GM23338 (cell line): Measurements from ENCODE around the gene MED17. TPM values are rescaled to one million over a fixed set of nuclear protein-coding genes. Genes with fewer than 3 reads are reported as not detected.

Experiments used
- ATAC-seq: fragments of 200-7000 bp; cut with Tn5 transposase; 3 replicates; pipeline ENCODE4 v1.9.1; 2020
- DNase-seq: peaks from one replicate; pipeline ENCODE4 v3.0.0-alpha.2; 2015; ENCODE audit warnings: low spot score
- H2AFZ ChIP-seq: fragments of 200-600 bp; sonication (generic); 2 replicates; pipeline ENCODE4 v1.8.0; 2016; ENCODE audit warnings: antibody characterized with exemption, mild to moderate bottlenecking, moderate library complexity
- H3F3A ChIP-seq: fragments of 200-600 bp; sonication (generic); replicated peaks from 2 replicates; pipeline ENCODE4 v1.8.0; 2017; ENCODE audit warnings: antibody characterized with exemption, mixed run types, low read depth
- H3K27ac ChIP-seq: fragments of 200-600 bp; sonication (generic); 2 replicates; pipeline ENCODE4 v1.6.1; 2016; ENCODE audit warnings: low read depth
- H3K27me3 ChIP-seq: fragments of 200-600 bp; sonication (generic); 2 replicates; pipeline ENCODE4 v1.8.0; 2016; ENCODE audit warnings: mild to moderate bottlenecking, mixed run types, moderate library complexity; ENCODE audit not compliant: insufficient read depth
- H3K36me3 ChIP-seq: fragments of 200-600 bp; sonication (generic); 2 replicates; pipeline ENCODE4 v1.8.0; 2016; ENCODE audit warnings: mild to moderate bottlenecking; ENCODE audit not compliant: insufficient read depth
- H3K4me1 ChIP-seq: fragments of 200-600 bp; sonication (generic); 2 replicates; pipeline ENCODE4 v1.8.0; 2016; ENCODE audit warnings: mild to moderate bottlenecking, moderate library complexity; ENCODE audit not compliant: insufficient read depth
- H3K4me2 ChIP-seq: fragments of 200-600 bp; sonication (generic); 2 replicates; pipeline ENCODE4 v1.7.1; 2017; ENCODE audit warnings: mixed run types
- H3K4me3 ChIP-seq: fragments of 200-600 bp; sonication (generic); 2 replicates; pipeline ENCODE4 v1.6.1; 2016; ENCODE audit warnings: mixed run types
- H3K79me2 ChIP-seq: fragments of 200-600 bp; sonication (generic); replicated peaks from 2 replicates; pipeline ENCODE4 v1.8.0; 2017; ENCODE audit warnings: mild to moderate bottlenecking; ENCODE audit not compliant: insufficient read depth
- H3K9me2 ChIP-seq: fragments of 200-600 bp; sonication (generic); 2 replicates; pipeline ENCODE4 v1.8.0; 2017; ENCODE audit not compliant: insufficient read depth
- H4K20me1 ChIP-seq: fragments of 200-600 bp; sonication (generic); replicated peaks from 2 replicates; pipeline ENCODE4 v1.8.0; 2017; ENCODE audit warnings: mild to moderate bottlenecking; ENCODE audit not compliant: insufficient read depth
- H3K27ac Mint-ChIP-seq: 2 replicates; pipeline ENCODE4 v1.8.0; 2020; ENCODE audit warnings: inconsistent platforms, mild to moderate bottlenecking, moderate library complexity, mixed read lengths
- H3K27me3 Mint-ChIP-seq: 3 replicates; pipeline ENCODE4 v1.8.0; 2022; ENCODE audit warnings: low read depth, mild to moderate bottlenecking, moderate library complexity, mixed read lengths, inconsistent platforms; ENCODE audit not compliant: insufficient read depth, poor library complexity
- H3K36me3 Mint-ChIP-seq: 3 replicates; pipeline ENCODE4 v1.8.0; 2021; ENCODE audit warnings: low read depth, mild to moderate bottlenecking, inconsistent platforms, moderate library complexity, mixed read lengths
- H3K4me1 Mint-ChIP-seq: 3 replicates; pipeline ENCODE4 v1.8.0; 2020; ENCODE audit warnings: mild to moderate bottlenecking, inconsistent platforms, mixed read lengths
- H3K4me3 Mint-ChIP-seq: 3 replicates; pipeline ENCODE4 v1.8.0; 2021; ENCODE audit warnings: moderate library complexity, mild to moderate bottlenecking, inconsistent platforms, mixed read lengths
- H3K9me3 Mint-ChIP-seq: 3 replicates; pipeline ENCODE4 v1.8.0; 2020; ENCODE audit warnings: moderate library complexity, mild to moderate bottlenecking, inconsistent platforms, mixed read lengths
- CREB1 ChIP-seq: fragments of 250-450 bp; sonication (Bioruptor Pico); IDR thresholded peaks from 2 replicates; pipeline ENCODE4 v1.5.0; 2020; ENCODE audit warnings: low read depth, mild to moderate bottlenecking, moderate library complexity
- CTCF ChIP-seq, 2 experiments: fragments of 200-600 bp in 1 of 2; sonication (generic) in 1 of 2; conservative IDR thresholded peaks; 2 replicates each; pipeline versions ENCODE4 v1.5.1 to v1.6.1; 2016 to 2017; ENCODE audit warnings: antibody characterized with exemption in 2 of 2, low read depth in 2 of 2, mild to moderate bottlenecking in 2 of 2, moderate library complexity in 1 of 2
- ETS1 ChIP-seq: IDR thresholded peaks from 2 replicates; pipeline ENCODE4 v1.6.1; 2016; ENCODE audit warnings: antibody characterized with exemption
- EZH2 ChIP-seq: fragments of 200-600 bp; sonication (generic); IDR thresholded peaks from one replicate; pipeline ENCODE4 v1.8.0; 2017; ENCODE audit warnings: antibody characterized with exemption, mild to moderate bottlenecking, low read depth; ENCODE audit not compliant: unreplicated experiment
- EZH2phosphoT487 ChIP-seq: fragments of 200-600 bp; sonication (generic); IDR thresholded peaks from one replicate; pipeline ENCODE4 v1.8.1; 2018; ENCODE audit warnings: antibody characterized with exemption; ENCODE audit not compliant: unreplicated experiment
- JUNB ChIP-seq: IDR thresholded peaks from one replicate; pipeline ENCODE4 v1.6.1; 2016; ENCODE audit warnings: antibody characterized with exemption; ENCODE audit not compliant: unreplicated experiment
- NANOG ChIP-seq: IDR thresholded peaks from 2 replicates; pipeline ENCODE4 v1.6.1; 2016; ENCODE audit warnings: antibody characterized with exemption, borderline replicate concordance
- POLR2AphosphoS5 ChIP-seq: IDR thresholded peaks from 2 replicates; pipeline ENCODE4 v1.6.1; 2016; ENCODE audit warnings: antibody characterized with exemption, low read depth
- REST ChIP-seq: IDR thresholded peaks from one replicate; pipeline ENCODE4 v1.6.1; 2018; ENCODE audit warnings: antibody characterized with exemption; ENCODE audit not compliant: unreplicated experiment
- STAT1 ChIP-seq: IDR thresholded peaks from one replicate; pipeline ENCODE4 v1.6.1; 2016; ENCODE audit warnings: antibody characterized with exemption; ENCODE audit not compliant: unreplicated experiment
- ZNF114 ChIP-seq: fragments of 250-450 bp; sonication (Bioruptor Pico); IDR thresholded peaks from 2 replicates; pipeline ENCODE4 v1.5.0; 2020; ENCODE audit warnings: mild to moderate bottlenecking, moderate library complexity
- ZNF331 ChIP-seq: fragments of 250-450 bp; sonication (Bioruptor Pico); IDR thresholded peaks from 2 replicates; pipeline ENCODE4 v1.5.0; 2020; ENCODE audit warnings: low read depth, mild to moderate bottlenecking, moderate library complexity
- polyA plus RNA-seq: library from polyadenylated mRNA; unstranded; fragments of >200 nt; fragmentation: Nextera tagmentation; extraction: Ambion mirVana; gene quantifications from 2 replicates; pipeline ENCODE4 v1.2.1, GENCODE V29; 2016
- total RNA-seq: library from RNA; depleted of rRNA; stranded (reverse); fragments of >200 nt; shearing (Covaris generic); gene quantifications from 2 replicates; pipeline ENCODE4 v1.2.3, GENCODE V29; 2014

MED17 gene
- total and polyA plus RNA-seq, 2 experiments from 2014 or later = 19.1 to 31.2 TPM

DNA sequence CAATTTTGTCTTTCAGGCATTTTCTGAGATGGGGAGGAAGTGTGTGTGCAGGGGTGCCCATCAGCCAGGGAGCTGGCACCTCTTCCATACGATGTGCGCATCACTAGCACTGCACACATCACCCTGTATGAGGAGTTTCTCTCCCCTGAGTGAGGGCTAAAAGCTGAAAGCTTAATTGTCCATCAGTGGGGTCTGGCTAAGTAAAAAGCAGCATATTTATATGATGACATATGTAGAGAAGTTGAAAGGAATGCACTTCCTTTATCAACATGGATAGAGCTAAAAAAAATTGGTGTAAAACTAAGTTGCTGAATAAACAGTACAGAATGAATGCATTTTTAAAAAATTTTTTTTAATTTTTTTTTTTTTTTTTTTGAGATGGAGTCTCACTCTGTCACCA, 62.3 kb downstream of the MED17 start:
- Mint-ChIP-seq H3K9me3 (no peaks in the 10 kb centered on the region), H3K36me3 (no peaks in the 10 kb centered on the region), H3K27me3 (peaks cover 13% of the 10 kb centered on the region), H3K4me1 (peaks cover 7% of the 10 kb centered on the region; the same call in 2 of the 3 replicates), H3K4me3 (no peak overlapping the region), H3K27ac (no peak overlapping the region)
- Histone ChIP-seq H3K4me2 (no peak overlapping the region), H4K20me1 (no peaks in the 10 kb centered on the region), H2AFZ (no peak overlapping the region), H3K27me3 (peaks cover 10% of the 10 kb centered on the region; the same call in 1 of the 2 replicates), H3K36me3 (no peaks in the 10 kb centered on the region), H3K9me2 (no peaks in the 10 kb centered on the region), H3F3A (0 out of 2 replicates have a peak, but pooled peaks cover 3% of the 10 kb centered on the region), H3K79me2 (no peaks in the 10 kb centered on the region), H3K4me1 (peaks cover 9% of the 10 kb centered on the region; the same call in 1 of the 2 replicates), H3K27ac (no peak overlapping the region), H3K4me3 (no peak overlapping the region)
- TF ChIP-seq EZH2phosphoT487 = no peak
- ATAC-seq = no peak
- DNase-seq = no peak

DNA sequence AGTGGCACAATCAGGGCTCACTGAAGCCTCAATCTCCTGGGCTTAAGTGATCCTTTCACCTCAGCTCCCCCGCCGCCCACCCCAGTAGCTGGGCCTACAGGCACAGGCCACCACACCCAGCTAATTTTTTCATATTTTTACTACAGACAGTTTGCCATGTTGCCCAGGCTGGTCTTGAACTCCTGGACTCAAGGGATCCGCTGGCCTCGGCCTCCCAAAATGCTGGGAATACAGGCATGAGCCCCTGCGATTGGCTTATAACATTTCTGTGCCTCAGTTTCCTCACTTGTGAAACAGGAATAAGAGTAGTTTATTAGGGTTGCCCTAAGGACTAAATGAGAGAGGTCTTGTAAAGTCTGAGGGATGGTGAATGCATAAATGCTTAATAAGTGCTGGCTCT, 65.1 kb downstream of the MED17 start:
- ATAC-seq = no peak
- no peaks in the 10 kb centered on the region; the same call in 2 of the 3 replicates for H3K36me3 Mint-ChIP-seq
- Histone ChIP-seq H3K4me2 (peak overlapping the region; percentile 89), H4K20me1 (no peaks in the 10 kb centered on the region), H3K9me2 (no peaks in the 10 kb centered on the region), H3F3A (0 out of 2 replicates have a peak, but pooled peaks cover 3% of the 10 kb centered on the region), H3K4me3 (peak overlapping the region; percentile 60; the same call in 1 of the 2 replicates), H2AFZ (peak overlapping the region; percentile 99), H3K4me1 (peaks cover 17% of the 10 kb centered on the region), H3K27ac (no peak overlapping the region), H3K79me2 (no peaks in the 10 kb centered on the region), H3K27me3 (peaks cover 10% of the 10 kb centered on the region; the same call in 1 of the 2 replicates), H3K36me3 (no peaks in the 10 kb centered on the region)
- H3K9me3 Mint-ChIP-seq = no peaks in the 10 kb centered on the region; the same call in 2 of the 3 replicates
- peak overlapping the region; percentile 67 for H3K4me3 Mint-ChIP-seq
- no peak overlapping the region for H3K27ac Mint-ChIP-seq
- H3K27me3 Mint-ChIP-seq = peaks cover 10% of the 10 kb centered on the region
- H3K4me1 Mint-ChIP-seq = peaks cover 12% of the 10 kb centered on the region; the same call in 2 of the 3 replicates
- DNase-seq = no peak
- TF ChIP-seq ETS1 (no peak), NANOG (no peak), EZH2 (no peak), CREB1 (CRISPR knock-in tag) (no peak), STAT1 (no peak), EZH2phosphoT487 (no peak), REST (no peak), ZNF114 (CRISPR knock-in tag) (no peak), POLR2AphosphoS5 (no peak), ZNF331 (CRISPR knock-in tag) (no peak), JUNB (no peak), CTCF (conservative IDR thresholded peaks at IDR 0.05; ENCODE audit: low read depth in 2 of 2) (no peak)
